IPS-20b (cell line): ENCODE results near the gene SLC66A2.

Source experiments
- H3K27ac ChIP-seq: one replicate; pipeline ENCODE4 v1.5.1; 2013; ENCODE audit warnings: low read length
- H3K27me3 ChIP-seq: 2 replicates; pipeline ENCODE4 v1.6.1; 2013; ENCODE audit warnings: mild to moderate bottlenecking, low read length, inconsistent platforms; ENCODE audit not compliant: insufficient read depth
- H3K36me3 ChIP-seq: 2 replicates; pipeline ENCODE4 v1.6.1; 2013; ENCODE audit warnings: low read depth, mild to moderate bottlenecking, inconsistent platforms, low read length, moderate library complexity; ENCODE audit not compliant: insufficient read depth
- H3K4me1 ChIP-seq: 2 replicates; pipeline ENCODE4 v1.6.1; 2013; ENCODE audit warnings: mild to moderate bottlenecking, control low read depth, inconsistent platforms, low read length, moderate library complexity; ENCODE audit not compliant: insufficient read depth
- H3K4me3 ChIP-seq: 2 replicates; pipeline ENCODE4 v1.5.1; 2013; ENCODE audit warnings: mild to moderate bottlenecking, low read length, inconsistent platforms
- H3K9ac ChIP-seq: 2 replicates; pipeline ENCODE4 v1.6.1; 2013; ENCODE audit warnings: low read depth, mild to moderate bottlenecking, inconsistent platforms, low read length, moderate library complexity
- H3K9me3 ChIP-seq: 2 replicates; pipeline ENCODE4 v1.6.1; 2013; ENCODE audit warnings: mild to moderate bottlenecking, low read depth, low read length, inconsistent platforms; ENCODE audit not compliant: insufficient read depth

SLC66A2 gene

DNA sequence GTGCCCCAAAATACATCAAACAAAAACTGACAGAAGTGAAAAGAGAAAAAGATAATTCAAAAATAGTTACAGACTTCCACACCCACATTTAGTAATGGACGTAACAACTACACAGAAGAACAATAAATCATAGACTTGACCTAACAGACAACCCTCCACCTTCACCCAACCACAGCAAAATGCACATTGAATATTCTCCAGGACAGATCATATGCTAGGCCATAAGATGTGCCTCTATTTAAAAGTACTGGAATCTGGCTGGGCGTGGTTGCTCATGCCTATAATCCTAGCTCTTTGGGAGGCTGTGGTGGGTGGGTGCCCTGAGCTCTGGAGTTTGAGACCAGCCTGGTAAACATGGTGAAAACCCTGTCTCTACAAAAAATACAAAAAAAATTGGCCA lies 20.0 kb downstream of the SLC66A2 start:
- no peaks in the 10 kb centered on the region for H3K27me3 ChIP-seq
- peaks cover 10% of the 10 kb centered on the region for H3K36me3 ChIP-seq

DNA sequence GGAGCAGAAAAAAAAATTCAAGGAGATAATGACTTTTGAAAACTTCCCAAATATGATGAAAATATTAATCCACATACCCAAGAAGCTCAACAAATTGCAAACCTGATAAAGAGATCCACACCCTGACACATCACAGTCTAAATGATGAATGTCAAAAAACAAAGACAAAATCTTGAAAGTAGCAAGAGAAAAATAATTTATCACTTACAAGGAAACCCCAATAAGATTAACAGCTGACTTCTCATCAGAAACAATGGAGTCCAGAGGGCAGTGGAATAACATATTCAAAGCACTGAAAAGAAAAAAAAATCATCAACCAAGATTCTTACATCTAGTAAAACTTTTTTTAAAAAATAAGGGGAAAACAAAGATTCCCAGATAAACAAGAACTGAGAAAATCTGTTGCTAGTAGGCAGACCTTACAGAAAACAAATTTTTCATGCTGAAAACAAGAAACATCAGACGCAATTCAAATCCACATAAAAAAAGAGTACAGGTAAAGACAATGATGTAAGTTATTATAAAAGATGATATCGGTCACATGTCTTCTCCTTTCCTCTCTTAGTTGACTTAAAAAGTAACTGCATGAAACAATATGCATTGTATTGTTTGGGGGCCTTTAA lies 21.3 kb downstream of the SLC66A2 start:
- no peaks in the 10 kb centered on the region for H3K27me3 ChIP-seq
- H3K4me1 ChIP-seq, result no peaks in the 10 kb centered on the region
- H3K27ac ChIP-seq, result no peak overlapping the region
- no peak overlapping the region for H3K4me3 ChIP-seq
- no peak overlapping the region for H3K9ac ChIP-seq
- peaks cover 26% of the 10 kb centered on the region for H3K9me3 ChIP-seq
- H3K36me3 ChIP-seq, result peaks cover 10% of the 10 kb centered on the region

More for the DNA sequence above, 20.0 kb downstream of the SLC66A2 start:
- H3K4me1 ChIP-seq, result no peaks in the 10 kb centered on the region
- no peak overlapping the region for H3K4me3 ChIP-seq
- H3K27ac ChIP-seq, result no peak overlapping the region
- no peak overlapping the region for H3K9ac ChIP-seq
- H3K9me3 ChIP-seq, result peaks cover 26% of the 10 kb centered on the region

DNA sequence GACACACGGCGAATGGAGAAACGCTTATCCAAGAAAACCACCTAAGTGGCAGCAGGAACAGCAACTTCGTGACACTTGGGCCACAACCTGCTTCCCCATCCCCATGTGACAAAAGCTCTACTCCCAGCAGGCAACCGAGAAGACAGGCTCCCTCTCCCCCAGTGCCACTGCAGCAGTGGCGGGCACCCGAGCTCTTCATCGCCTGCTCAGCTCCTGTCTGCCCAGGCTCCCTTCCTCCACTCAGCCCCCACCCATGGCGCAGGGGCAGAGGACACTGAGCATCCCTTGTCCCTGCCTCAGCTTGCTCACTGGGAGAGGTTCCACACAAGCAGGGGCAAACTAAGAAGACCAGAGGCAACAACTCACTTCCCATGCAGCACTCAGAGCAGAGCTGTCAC lies 22.9 kb downstream of the SLC66A2 start:
- H3K9me3 ChIP-seq, result peaks cover 26% of the 10 kb centered on the region
- peaks cover 10% of the 10 kb centered on the region for H3K36me3 ChIP-seq
- no peak overlapping the region for H3K27ac ChIP-seq
- no peak overlapping the region for H3K9ac ChIP-seq
- H3K27me3 ChIP-seq, result no peaks in the 10 kb centered on the region
- H3K4me3 ChIP-seq, result no peak overlapping the region
- H3K4me1 ChIP-seq, result no peaks in the 10 kb centered on the region

DNA sequence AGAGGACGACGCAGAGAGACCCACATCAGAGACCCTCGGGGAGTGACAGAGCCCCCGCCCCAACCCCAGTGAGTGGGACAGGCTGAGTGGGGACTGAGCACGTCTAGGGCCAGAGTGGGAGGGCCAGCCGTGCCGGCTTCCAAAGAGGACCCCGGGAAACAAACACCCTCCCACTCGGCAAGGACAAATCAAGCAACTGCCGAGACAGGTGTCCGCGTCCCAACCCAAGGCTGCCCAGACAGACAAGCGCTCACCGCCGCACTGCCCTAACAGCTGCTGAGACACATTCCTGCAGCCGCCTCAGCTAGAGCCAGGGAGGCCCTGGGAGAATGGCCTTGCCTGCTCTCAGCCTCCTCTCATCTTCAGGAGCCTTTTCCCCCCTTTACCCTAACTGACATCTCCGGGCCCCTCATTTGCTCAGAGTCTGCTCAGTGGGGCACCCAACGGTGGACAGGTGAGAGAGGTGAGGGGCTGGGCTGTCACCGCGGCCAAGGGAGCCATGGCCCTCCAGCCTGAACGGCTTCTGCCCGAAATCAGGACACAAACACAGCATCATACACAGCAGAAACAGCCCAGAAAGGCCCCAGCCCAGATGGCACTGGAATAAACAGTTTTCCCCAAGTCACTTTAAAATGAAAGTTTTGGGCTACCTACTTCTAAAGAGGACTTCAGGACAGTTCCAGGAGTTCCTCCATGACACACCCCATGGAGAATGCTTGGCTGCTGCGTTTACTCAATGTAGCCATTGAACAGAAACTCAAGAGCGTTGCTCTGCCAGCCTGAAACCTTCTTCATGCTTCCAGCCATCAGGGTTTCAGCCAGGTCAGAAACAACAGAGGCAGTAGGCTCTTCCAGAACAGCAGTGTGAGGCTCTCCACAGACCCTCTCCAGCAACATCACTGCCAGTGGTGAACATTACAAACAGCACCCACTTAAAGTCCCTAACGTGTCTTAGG lies 23.6 kb downstream of the SLC66A2 start:
- Histone ChIP-seq H3K9ac (no peak overlapping the region), H3K36me3 (peaks cover 10% of the 10 kb centered on the region), H3K4me3 (no peak overlapping the region), H3K27ac (no peak overlapping the region), H3K27me3 (no peaks in the 10 kb centered on the region), H3K9me3 (peaks cover 26% of the 10 kb centered on the region), H3K4me1 (no peaks in the 10 kb centered on the region)

DNA sequence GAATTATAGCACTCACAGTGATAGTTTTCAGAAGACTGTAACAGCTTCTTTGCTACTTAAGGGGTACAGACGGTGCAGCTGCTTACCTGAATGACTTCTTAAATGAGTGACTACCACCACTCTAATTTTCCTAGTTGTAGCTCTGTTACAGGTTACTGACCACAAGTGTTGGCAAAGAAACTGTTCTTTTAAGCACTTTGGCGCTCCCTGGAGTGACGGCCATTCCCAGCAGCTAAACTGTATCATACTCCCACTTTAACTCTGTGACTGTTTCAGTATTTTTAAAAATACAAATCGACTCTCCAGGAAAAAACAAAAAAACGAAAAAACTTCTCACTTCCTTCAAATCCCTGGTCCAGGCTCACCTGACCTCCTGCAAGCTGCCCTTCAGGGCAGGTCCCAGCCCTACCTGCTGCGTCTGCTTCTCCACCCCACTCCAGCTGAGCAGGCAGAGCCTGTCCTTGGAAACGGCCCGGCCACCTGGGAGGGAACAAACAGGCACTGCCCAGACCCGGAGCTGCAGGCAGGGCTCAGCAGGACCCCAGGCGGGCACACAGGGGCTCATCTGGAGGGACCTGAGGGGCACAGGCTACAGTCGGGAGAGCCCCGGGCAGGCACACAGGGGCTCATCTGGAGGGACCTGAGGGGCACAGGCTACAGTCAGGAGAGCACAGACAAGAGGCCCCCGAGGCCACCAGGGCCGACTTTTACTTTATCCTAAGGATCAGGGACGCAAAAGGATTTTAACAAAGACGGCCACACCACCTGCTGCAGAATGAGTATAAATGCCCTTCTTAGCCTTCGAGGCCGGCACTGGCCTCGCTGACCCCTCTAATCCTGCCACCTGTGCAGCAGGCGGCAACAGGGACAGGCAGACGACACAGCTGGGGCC lies 24.5 kb downstream of the SLC66A2 start:
- Histone ChIP-seq H3K4me3 (no peak overlapping the region), H3K36me3 (peaks cover 10% of the 10 kb centered on the region), H3K4me1 (no peaks in the 10 kb centered on the region), H3K9me3 (peaks cover 20% of the 10 kb centered on the region), H3K27me3 (no peaks in the 10 kb centered on the region), H3K27ac (no peak overlapping the region), H3K9ac (no peak overlapping the region)

DNA sequence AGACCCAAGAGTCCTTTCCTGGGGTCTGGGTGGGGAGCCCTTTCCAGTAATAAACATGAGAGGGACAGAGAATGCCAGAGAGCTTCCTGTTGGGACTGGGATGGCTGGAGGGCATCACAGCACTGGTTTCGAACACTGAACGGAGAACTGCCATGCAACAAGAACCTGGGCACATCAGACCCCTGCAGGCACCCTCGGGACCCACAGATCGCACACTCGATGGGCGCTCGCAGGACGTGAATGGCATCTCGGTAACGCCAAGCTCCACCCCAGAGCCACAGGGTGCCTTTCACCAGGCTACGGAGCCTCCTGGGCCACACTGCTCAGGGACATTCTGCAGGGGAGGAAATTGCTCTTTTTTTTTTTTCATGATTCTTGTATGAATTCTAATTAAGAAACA lies 25.1 kb downstream of the SLC66A2 start:
- Histone ChIP-seq H3K4me1 (no peaks in the 10 kb centered on the region), H3K9ac (no peak overlapping the region), H3K27ac (no peak overlapping the region), H3K4me3 (no peak overlapping the region), H3K9me3 (peaks cover 19% of the 10 kb centered on the region), H3K36me3 (peaks cover 10% of the 10 kb centered on the region), H3K27me3 (no peaks in the 10 kb centered on the region)

DNA sequence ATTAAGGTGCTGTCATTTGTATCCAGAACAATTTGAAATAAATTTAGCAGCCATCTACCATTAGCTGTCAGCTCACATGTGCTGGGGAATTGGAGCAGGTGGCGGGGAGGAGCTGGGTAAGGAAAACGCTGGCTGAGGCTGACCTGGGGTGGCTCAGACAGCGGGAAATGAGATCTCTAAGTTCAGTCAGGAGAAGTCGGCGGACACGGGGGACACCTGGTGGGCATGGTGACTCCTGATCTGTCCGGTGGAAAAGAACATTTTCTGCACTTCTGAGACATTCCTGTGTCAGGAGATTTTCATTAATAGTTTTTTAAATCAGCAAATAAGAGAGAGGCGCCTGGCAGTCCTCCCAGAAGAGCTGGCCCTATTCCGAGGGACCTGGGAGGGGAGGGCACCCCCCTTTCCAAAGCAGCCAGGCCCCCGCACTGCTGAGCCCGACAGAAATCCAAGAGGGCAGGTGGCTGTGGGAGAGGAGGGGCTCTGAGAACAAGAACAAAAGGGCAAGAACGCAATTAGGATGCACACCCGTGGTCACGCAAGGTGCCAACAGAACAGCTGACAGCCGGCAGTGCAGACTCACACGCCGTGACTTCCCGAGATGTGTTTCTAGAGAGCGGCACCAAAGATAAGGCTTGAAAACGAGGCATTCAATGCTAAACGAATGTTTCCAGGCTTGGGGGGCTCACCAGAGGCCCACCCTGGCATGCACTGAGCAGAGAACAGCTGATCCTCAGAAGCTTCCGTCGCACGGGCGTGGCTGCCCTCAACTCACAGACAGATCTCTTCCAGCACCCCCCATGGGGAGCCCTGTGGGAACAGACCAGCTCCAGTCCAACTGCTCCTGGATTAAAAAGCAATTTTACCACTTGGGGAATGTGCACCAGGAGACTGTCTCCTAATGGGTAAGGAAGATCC lies 26.4 kb downstream of the SLC66A2 start:
- Histone ChIP-seq H3K27ac (no peak overlapping the region), H3K4me3 (no peak overlapping the region), H3K4me1 (no peaks in the 10 kb centered on the region), H3K9me3 (peaks cover 12% of the 10 kb centered on the region), H3K9ac (no peak overlapping the region), H3K36me3 (peaks cover 4% of the 10 kb centered on the region; the same call in 1 of the 2 replicates), H3K27me3 (no peaks in the 10 kb centered on the region)

DNA sequence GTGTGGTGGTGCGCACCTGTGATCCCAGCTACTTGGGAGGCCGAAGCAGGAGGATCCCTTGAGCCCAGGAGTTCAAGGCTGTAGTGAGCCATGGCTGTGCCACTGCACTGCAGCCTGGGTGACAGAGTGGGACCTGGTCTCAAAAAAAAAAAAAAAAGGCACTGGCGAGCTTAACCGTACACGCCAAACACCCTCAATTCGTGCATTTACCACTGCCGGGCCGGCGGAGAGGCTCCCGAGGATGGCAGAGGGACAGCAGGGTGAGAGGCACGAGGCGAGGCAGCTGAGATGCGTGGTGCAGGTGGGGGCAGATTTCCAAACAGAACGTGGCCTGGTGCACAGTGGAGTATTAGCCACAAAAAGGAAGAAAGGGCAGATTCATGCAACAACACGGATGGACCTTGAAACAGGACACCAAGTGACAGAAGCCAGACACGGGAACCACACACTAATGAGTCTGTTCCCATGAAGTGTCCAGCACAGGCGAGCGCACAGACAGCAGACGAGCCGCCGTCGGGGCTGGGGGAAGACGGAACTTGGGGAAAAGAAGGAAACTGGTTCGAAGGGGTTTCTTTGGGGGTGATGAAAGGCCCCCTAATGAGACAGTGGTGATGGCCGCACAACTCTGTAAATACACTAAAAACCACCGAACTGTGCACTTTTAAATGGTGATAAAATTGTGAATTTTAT lies 27.4 kb downstream of the SLC66A2 start:
- H3K27me3 ChIP-seq, result no peaks in the 10 kb centered on the region
- H3K36me3 ChIP-seq, result no peaks in the 10 kb centered on the region
- no peak overlapping the region for H3K27ac ChIP-seq
- peaks cover 2% of the 10 kb centered on the region; the same call in 1 of the 2 replicates for H3K9me3 ChIP-seq
- no peaks in the 10 kb centered on the region for H3K4me1 ChIP-seq
- no peak overlapping the region for H3K9ac ChIP-seq
- no peak overlapping the region for H3K4me3 ChIP-seq

DNA sequence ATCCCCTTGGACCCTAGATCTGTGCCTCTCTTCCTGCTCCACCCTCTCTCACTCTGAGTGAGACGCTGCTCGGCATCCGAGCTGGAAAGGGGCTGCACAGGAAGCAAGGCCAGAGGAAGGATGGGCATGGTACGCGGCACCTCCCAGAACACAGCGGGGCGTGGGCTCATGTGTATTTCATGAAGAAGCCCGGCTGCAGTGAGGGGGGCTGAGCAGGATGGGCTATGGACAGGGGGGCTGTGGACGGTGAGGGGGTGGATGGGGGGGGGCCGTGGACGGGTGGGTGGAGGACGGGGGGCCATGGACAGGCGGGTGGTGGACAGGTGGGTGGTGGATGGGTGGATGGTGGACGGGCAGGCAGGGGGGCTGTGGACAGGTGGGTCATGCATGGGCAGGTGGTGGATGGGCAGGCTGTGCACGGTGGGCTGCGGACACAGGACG lies 28.5 kb downstream of the SLC66A2 start:
- H3K4me3 ChIP-seq, result no peak overlapping the region
- no peaks in the 10 kb centered on the region for H3K36me3 ChIP-seq
- H3K27me3 ChIP-seq, result no peaks in the 10 kb centered on the region
- no peak overlapping the region for H3K9ac ChIP-seq
- H3K4me1 ChIP-seq, result no peaks in the 10 kb centered on the region
- H3K9me3 ChIP-seq, result no peaks in the 10 kb centered on the region
- no peak overlapping the region for H3K27ac ChIP-seq
